ENCODE measurements around the gene FSTL4. TPM values are rescaled to one million over a fixed set of nuclear protein-coding genes. Genes with fewer than 3 reads are reported as not detected.
"Not testable (repeated sequence)": the region's sequence is repeated elsewhere in the genome, so short reads cannot be mapped to it uniquely, and the experiment has no call there.

FSTL4 gene
- total RNA-seq, 1 experiment from 2014 or later: not detected

DNA sequence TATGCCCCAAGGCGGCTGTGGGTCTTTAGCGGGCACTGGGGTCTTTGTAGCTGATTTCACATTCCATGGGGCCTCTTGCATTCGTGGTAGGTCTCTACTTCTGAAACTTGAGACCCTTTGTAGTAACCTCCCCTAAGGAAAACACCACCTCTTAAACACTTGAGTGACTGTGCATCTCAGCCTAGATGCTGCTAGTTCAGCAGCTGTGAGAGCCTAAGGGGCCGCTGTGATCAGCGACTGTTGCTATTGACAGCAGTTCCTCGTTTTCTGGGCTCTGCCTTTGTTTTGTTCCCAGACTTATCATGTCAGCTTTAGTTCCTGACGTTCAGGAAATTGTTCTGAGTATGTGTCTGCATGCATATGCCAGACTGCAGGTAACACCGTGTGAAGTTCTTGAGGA lies 389.4 kb downstream of the FSTL4 start:
- no peaks in the 10 kb centered on the region for H3K9me3 ChIP-seq (ENCODE audit: low read length)
- no peaks in the 10 kb centered on the region for H3K9me2 ChIP-seq (replicated peaks; ENCODE audit: insufficient read depth, low read length)
- H3K27ac ChIP-seq (ENCODE audit: low read length): no peak overlapping the region
- no peaks in the 10 kb centered on the region for H3K4me1 ChIP-seq (ENCODE audit: low read length)
- no peak overlapping the region for H3K4me3 ChIP-seq (ENCODE audit: low read length)
- H3K79me2 ChIP-seq (ENCODE audit: low read length): no peaks in the 10 kb centered on the region
- H3K4me2 ChIP-seq (ENCODE audit: low read depth, low read length, poor library complexity, severe bottlenecking): no peak overlapping the region
- DNase-seq: no peak
- no peaks in the 10 kb centered on the region for H4K20me1 ChIP-seq (ENCODE audit: insufficient read depth, low read depth, low read length)
- H2AFZ ChIP-seq (ENCODE audit: low read length): no peak overlapping the region
- no peaks in the 10 kb centered on the region for H3K36me3 ChIP-seq (ENCODE audit: insufficient read depth, low read length)
- no peak overlapping the region for H3K9ac ChIP-seq (ENCODE audit: low read length)
- H3K27me3 ChIP-seq (ENCODE audit: low read length): no peaks in the 10 kb centered on the region

DNA sequence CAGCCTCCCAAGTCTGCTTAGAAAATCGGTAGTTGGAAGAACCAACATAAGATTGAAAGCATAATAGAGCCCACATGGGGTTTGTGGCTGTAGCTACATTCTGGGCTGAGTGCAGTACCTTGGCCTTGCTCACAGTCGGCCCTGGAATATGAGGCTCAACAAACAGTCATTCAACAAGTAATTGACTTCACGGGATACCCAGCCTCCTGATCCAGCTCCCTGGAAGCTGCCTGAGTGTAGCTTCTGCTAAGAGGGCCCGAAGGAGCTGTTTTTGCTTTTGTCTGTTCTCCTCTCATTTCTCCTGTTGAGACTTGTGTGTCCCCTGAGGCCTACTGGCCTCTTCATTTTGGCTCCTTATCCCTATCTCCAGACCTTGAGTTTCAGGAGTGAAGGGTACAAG lies 389.8 kb downstream of the FSTL4 start:
- Histone ChIP-seq H3K9me2 (replicated peaks; ENCODE audit: insufficient read depth, low read length) (no peaks in the 10 kb centered on the region), H3K36me3 (ENCODE audit: insufficient read depth, low read length) (no peaks in the 10 kb centered on the region), H3K4me2 (ENCODE audit: low read depth, low read length, poor library complexity, severe bottlenecking) (no peak overlapping the region), H3K27me3 (ENCODE audit: low read length) (no peaks in the 10 kb centered on the region), H4K20me1 (ENCODE audit: insufficient read depth, low read depth, low read length) (no peaks in the 10 kb centered on the region), H3K27ac (ENCODE audit: low read length) (no peak overlapping the region), H3K9me3 (ENCODE audit: low read length) (no peaks in the 10 kb centered on the region), H3K9ac (ENCODE audit: low read length) (no peak overlapping the region), H3K4me1 (ENCODE audit: low read length) (no peaks in the 10 kb centered on the region), H2AFZ (ENCODE audit: low read length) (no peak overlapping the region), H3K79me2 (ENCODE audit: low read length) (no peaks in the 10 kb centered on the region), H3K4me3 (ENCODE audit: low read length) (no peak overlapping the region)
- DNase-seq: no peak

- Histone ChIP-seq H3K4me2 (ENCODE audit: low read depth, low read length, poor library complexity, severe bottlenecking) (no peak overlapping the region), H2AFZ (ENCODE audit: low read length) (no peak overlapping the region), H3K36me3 (ENCODE audit: insufficient read depth, low read length) (no peaks in the 10 kb centered on the region), H3K4me1 (ENCODE audit: low read length) (no peaks in the 10 kb centered on the region), H3K4me3 (ENCODE audit: low read length) (no peak overlapping the region), H3K27me3 (ENCODE audit: low read length) (no peaks in the 10 kb centered on the region), H3K27ac (ENCODE audit: low read length) (no peak overlapping the region), H3K9me3 (ENCODE audit: low read length) (no peaks in the 10 kb centered on the region), H4K20me1 (ENCODE audit: insufficient read depth, low read depth, low read length) (no peaks in the 10 kb centered on the region), H3K9me2 (replicated peaks; ENCODE audit: insufficient read depth, low read length) (no peaks in the 10 kb centered on the region), H3K9ac (ENCODE audit: low read length) (no peak overlapping the region), H3K79me2 (ENCODE audit: low read length) (no peaks in the 10 kb centered on the region)
- DNase-seq: no peak
Measured at GRCh38 chr5:133222040-133222439, 390.3 kb downstream of the FSTL4 start.

GRCh38 chr5:133220851-133221674 lies 391.3 kb downstream of the FSTL4 start:
- Histone ChIP-seq H3K9ac (ENCODE audit: low read length) (no peak overlapping the region), H3K27ac (ENCODE audit: low read length) (no peak overlapping the region), H3K79me2 (ENCODE audit: low read length) (no peaks in the 10 kb centered on the region), H3K9me3 (ENCODE audit: low read length) (no peaks in the 10 kb centered on the region), H3K36me3 (ENCODE audit: insufficient read depth, low read length) (no peaks in the 10 kb centered on the region), H2AFZ (ENCODE audit: low read length) (no peak overlapping the region), H3K9me2 (replicated peaks; ENCODE audit: insufficient read depth, low read length) (no peaks in the 10 kb centered on the region), H3K27me3 (ENCODE audit: low read length) (no peaks in the 10 kb centered on the region), H4K20me1 (ENCODE audit: insufficient read depth, low read depth, low read length) (no peaks in the 10 kb centered on the region), H3K4me3 (ENCODE audit: low read length) (no peak overlapping the region), H3K4me2 (ENCODE audit: low read depth, low read length, poor library complexity, severe bottlenecking) (no peak overlapping the region), H3K4me1 (ENCODE audit: low read length) (no peaks in the 10 kb centered on the region)
- DNase-seq: no peak

DNA sequence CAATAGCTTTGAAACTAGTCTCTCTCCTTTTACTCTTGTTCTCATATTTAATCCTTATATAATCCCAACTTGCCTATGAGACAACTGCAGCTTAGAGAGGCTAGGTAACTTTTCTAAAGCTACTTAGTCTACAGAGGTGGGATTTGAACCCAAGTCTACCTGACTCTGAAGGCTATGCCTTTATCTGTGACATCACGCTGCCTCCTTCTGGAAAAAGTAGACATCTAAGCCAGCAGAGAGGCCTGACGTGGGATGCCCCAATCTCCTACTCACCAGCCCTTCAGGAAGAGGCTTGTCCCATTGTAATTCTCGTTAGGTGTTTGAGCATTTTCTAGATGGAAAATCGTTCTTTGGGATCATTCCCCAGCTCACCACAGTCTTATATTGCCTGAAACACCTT lies 393.0 kb downstream of the FSTL4 start:
- Histone ChIP-seq H3K9me3 (ENCODE audit: low read length) (no peaks in the 10 kb centered on the region), H3K27ac (ENCODE audit: low read length) (no peak overlapping the region), H3K4me2 (ENCODE audit: low read depth, low read length, poor library complexity, severe bottlenecking) (no peak overlapping the region), H3K79me2 (ENCODE audit: low read length) (no peaks in the 10 kb centered on the region), H3K4me1 (ENCODE audit: low read length) (no peaks in the 10 kb centered on the region), H3K9ac (ENCODE audit: low read length) (no peak overlapping the region), H3K4me3 (ENCODE audit: low read length) (no peak overlapping the region), H2AFZ (ENCODE audit: low read length) (no peak overlapping the region), H3K9me2 (replicated peaks; ENCODE audit: insufficient read depth, low read length) (no peaks in the 10 kb centered on the region), H4K20me1 (ENCODE audit: insufficient read depth, low read depth, low read length) (no peaks in the 10 kb centered on the region), H3K36me3 (ENCODE audit: insufficient read depth, low read length) (no peaks in the 10 kb centered on the region), H3K27me3 (ENCODE audit: low read length) (no peaks in the 10 kb centered on the region)
- DNase-seq: no peak

DNA sequence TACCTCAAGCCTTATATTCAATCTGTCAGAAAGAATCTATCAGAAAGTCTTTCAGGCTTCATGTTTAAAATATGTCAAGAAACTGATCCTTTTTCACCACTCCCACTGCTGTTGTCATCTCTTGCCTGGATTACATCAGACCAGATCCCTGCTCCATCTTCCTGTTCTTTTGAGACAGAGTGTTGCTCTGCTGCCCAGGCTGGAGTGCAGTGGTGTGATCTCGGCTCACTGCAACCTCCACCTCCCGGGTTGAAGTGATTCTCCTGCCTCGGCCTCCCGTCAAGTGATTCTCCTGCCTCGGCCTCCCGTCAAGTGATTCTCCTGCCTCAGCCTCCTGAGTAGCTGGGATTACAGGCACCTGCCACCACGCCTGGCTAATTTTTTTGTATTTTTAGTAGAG lies 396.2 kb downstream of the FSTL4 start:
- DNase-seq; H3K4me2 ChIP-seq (ENCODE audit: low read depth, low read length, poor library complexity, severe bottlenecking); H3K27ac ChIP-seq (ENCODE audit: low read length); H3K9me2 ChIP-seq (replicated peaks; ENCODE audit: insufficient read depth, low read length); H3K9ac ChIP-seq (ENCODE audit: low read length); H3K36me3 ChIP-seq (ENCODE audit: insufficient read depth, low read length); H3K4me1 ChIP-seq (ENCODE audit: low read length); H3K9me3 ChIP-seq (ENCODE audit: low read length); H3K27me3 ChIP-seq (ENCODE audit: low read length); H3K4me3 ChIP-seq (ENCODE audit: low read length); H4K20me1 ChIP-seq (ENCODE audit: insufficient read depth, low read depth, low read length); H2AFZ ChIP-seq (ENCODE audit: low read length); H3K79me2 ChIP-seq (ENCODE audit: low read length): not testable (repeated sequence)

DNA sequence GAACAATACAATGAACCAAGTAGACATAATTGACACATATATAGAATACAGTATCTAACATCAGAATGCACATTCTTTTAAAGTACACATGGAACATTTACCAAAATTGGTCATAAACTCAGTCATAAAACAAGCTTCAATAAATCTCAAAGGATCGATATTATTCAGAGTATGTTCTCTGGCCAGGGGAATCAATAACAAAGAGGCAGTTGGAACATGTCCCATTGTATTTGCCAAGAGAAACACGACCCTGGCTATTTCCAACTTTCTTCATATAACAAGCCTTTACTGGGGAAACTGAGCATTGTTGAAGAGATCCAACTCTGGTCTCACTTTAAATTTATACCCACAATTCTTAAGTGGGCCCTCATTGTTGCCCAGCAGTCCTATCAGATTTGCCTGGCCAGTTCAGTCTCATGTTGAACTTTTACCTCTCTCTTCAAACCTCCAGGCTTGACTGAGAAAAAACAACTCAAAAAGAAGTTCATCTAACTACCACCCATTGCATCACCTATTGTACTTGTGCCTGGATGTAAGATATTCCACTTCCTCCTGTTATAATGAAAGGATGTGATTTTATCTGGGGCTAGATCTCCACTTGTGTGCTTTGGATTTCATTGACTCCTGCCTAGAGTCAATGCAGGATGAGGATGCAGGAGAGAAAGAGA lies 398.1 kb downstream of the FSTL4 start:
- Histone ChIP-seq H3K79me2 (ENCODE audit: low read length) (no peaks in the 10 kb centered on the region), H3K9ac (ENCODE audit: low read length) (no peak overlapping the region), H3K27ac (ENCODE audit: low read length) (no peak overlapping the region), H3K9me2 (replicated peaks; ENCODE audit: insufficient read depth, low read length) (no peaks in the 10 kb centered on the region), H4K20me1 (ENCODE audit: insufficient read depth, low read depth, low read length) (no peaks in the 10 kb centered on the region), H3K4me1 (ENCODE audit: low read length) (no peaks in the 10 kb centered on the region), H3K36me3 (ENCODE audit: insufficient read depth, low read length) (no peaks in the 10 kb centered on the region), H3K27me3 (ENCODE audit: low read length) (no peaks in the 10 kb centered on the region), H3K4me2 (ENCODE audit: low read depth, low read length, poor library complexity, severe bottlenecking) (no peak overlapping the region), H3K4me3 (ENCODE audit: low read length) (no peak overlapping the region), H2AFZ (ENCODE audit: low read length) (no peak overlapping the region), H3K9me3 (ENCODE audit: low read length) (no peaks in the 10 kb centered on the region)
- no peak for DNase-seq

DNA sequence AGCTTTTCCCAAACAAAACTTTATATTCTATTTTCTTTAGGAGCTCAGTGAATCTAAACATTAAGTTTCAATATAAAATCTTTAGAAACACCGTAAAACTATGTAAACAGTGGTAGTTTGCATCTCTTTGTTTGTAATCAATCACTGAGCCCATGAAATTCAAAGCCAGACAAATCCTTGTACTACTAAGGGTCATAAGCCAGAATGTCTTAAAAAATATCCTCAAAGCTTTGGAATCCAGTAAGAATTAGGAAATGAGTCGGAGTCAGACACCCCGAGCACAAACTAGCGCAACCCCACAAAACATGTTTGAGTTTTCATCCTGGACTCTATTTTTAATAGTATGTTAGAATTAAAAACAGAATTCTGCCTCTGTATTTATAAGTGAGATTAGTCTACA lies 406.7 kb downstream of the FSTL4 start:
- no peak for DNase-seq
- Histone ChIP-seq H3K9me3 (ENCODE audit: low read length) (no peaks in the 10 kb centered on the region), H3K36me3 (ENCODE audit: insufficient read depth, low read length) (no peaks in the 10 kb centered on the region), H3K4me2 (ENCODE audit: low read depth, low read length, poor library complexity, severe bottlenecking) (no peak overlapping the region), H2AFZ (ENCODE audit: low read length) (no peak overlapping the region), H3K9ac (ENCODE audit: low read length) (no peak overlapping the region), H4K20me1 (ENCODE audit: insufficient read depth, low read depth, low read length) (no peaks in the 10 kb centered on the region), H3K9me2 (replicated peaks; ENCODE audit: insufficient read depth, low read length) (no peaks in the 10 kb centered on the region), H3K27me3 (ENCODE audit: low read length) (no peaks in the 10 kb centered on the region), H3K4me3 (ENCODE audit: low read length) (no peak overlapping the region), H3K27ac (ENCODE audit: low read length) (no peak overlapping the region), H3K4me1 (ENCODE audit: low read length) (peaks cover 7% of the 10 kb centered on the region), H3K79me2 (ENCODE audit: low read length) (no peaks in the 10 kb centered on the region)

Measured in Karpas-422 (cell line).